GM21423 (cell line): ENCODE measurements around the gene ILF3.
"Not testable (repeated sequence)": the region's sequence is repeated elsewhere in the genome, so short reads cannot be mapped to it uniquely, and the experiment has no call there.

Experiments used
- ATAC-seq: cut with Tn5 transposase; IDR thresholded peaks from one replicate; pipeline ENCODE4 v1.9.1; 2021; ENCODE audit warnings: mild to moderate bottlenecking, moderate library complexity; ENCODE audit not compliant: unreplicated experiment

ILF3 gene

GRCh38 chr19:10671922-10672321, 17.8 kb downstream of the ILF3 start:
- not testable (repeated sequence) for ATAC-seq

GRCh38 chr19:10675214-10675613, 21.1 kb downstream of the ILF3 start:
- not testable (repeated sequence) for ATAC-seq

- ATAC-seq, result no peak
These were observed 23.6 kb downstream of the ILF3 start for GRCh38 chr19:10677751-10678150.

- no peak for ATAC-seq
These were observed 24.7 kb downstream of the ILF3 start for GRCh38 chr19:10678813-10679212.

GRCh38 chr19:10679743-10680142, 25.6 kb downstream of the ILF3 start:
- ATAC-seq, result no peak

DNA sequence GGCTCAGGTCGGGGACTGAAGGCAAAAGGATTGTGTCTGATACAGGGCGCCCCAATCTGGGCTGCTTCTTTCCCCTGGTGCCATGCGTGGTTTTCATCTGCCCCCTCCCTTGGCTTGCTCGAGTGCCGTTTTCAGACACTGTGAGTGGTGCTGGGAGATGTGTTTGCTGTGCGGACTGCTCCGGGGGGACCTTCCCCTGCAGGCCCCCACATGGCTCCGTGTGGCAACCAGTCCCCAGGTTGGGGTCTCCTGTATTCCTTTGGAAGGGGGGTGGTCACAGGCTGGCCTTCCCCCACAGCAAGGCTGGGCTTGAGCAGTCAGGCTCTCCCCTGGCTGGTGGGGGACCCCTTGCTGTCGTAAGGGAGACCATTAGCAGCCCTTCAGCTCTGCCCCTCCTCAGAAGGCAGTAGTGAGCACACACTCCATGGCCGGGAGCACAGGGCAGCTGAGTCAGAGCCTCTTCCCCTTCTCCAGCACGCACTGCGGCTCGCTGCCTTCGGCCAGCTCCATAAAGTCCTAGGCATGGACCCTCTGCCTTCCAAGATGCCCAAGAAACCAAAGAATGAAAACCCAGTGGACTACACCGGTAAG, 26.5 kb downstream of the ILF3 start:
- ATAC-seq, result no peak

GRCh38 chr19:10681658-10682057, 27.5 kb downstream of the ILF3 start:
- ATAC-seq, result no peak

DNA sequence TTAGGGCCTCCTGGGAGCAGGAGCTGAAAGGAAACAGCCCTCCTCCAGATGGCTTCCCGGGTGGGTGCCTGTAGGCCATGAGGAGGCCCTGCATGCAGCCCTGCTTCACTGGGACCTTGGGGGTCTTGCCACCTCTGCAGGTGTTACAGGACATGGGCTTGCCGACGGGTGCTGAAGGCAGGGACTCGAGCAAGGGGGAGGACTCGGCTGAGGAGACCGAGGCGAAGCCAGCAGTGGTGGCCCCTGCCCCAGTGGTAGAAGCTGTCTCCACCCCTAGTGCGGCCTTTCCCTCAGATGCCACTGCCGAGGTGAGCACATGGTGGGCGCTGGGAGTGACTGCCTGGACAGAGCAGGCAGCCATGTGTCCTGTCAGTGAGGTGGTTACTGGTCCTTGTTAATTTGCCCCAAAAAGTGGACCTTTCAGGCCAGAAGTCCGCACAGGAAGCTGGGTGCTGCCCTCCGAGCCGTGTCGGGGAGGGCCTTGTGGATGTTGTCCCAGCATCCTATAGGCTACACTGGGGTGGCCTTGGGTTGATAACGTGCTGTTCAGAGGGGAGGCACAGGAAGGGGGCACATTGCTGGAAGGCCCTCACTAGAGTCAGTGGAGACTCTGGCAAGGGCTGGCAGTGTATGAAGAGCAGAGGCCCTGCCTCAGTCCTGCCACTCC, 28.4 kb downstream of the ILF3 start:
- ATAC-seq, result no peak

DNA sequence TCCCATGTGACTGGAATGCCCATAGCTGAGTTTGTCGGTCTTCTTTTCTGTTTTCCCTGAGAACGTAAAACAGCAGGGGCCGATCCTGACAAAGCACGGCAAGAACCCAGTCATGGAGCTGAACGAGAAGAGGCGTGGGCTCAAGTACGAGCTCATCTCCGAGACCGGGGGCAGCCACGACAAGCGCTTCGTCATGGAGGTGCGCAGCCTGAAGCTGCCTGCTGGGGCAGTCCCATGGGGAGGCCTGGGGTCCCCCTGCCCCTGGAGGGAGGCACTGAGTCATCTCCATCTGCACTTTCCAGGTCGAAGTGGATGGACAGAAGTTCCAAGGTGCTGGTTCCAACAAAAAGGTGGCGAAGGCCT, 28.9 kb downstream of the ILF3 start:
- ATAC-seq, result no peak

DNA sequence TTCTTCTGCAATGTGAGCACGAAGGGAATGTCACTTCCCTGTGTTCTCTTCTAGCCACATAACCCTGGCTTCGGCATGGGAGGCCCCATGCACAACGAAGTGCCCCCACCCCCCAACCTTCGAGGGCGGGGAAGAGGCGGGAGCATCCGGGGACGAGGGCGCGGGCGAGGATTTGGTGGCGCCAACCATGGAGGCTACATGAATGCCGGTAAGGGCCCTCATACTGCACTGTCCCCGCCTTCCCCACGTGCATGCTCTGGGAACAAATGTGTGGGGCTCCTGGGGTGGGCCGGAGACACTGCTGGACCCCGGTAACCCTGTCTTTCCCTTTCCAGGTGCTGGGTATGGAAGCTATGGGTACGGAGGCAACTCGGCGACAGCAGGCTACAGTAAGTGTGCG, 29.4 kb downstream of the ILF3 start:
- no peak for ATAC-seq

GRCh38 chr19:10685210-10685609, 31.1 kb downstream of the ILF3 start:
- ATAC-seq, result no peak

GRCh38 chr19:10686193-10686592, 32.0 kb downstream of the ILF3 start:
- ATAC-seq, result no peak

- ATAC-seq, result no peak
These were observed 32.7 kb downstream of the ILF3 start for GRCh38 chr19:10686661-10687517.

- ATAC-seq, result no peak
These were observed 33.6 kb downstream of the ILF3 start for GRCh38 chr19:10687518-10688288.

DNA sequence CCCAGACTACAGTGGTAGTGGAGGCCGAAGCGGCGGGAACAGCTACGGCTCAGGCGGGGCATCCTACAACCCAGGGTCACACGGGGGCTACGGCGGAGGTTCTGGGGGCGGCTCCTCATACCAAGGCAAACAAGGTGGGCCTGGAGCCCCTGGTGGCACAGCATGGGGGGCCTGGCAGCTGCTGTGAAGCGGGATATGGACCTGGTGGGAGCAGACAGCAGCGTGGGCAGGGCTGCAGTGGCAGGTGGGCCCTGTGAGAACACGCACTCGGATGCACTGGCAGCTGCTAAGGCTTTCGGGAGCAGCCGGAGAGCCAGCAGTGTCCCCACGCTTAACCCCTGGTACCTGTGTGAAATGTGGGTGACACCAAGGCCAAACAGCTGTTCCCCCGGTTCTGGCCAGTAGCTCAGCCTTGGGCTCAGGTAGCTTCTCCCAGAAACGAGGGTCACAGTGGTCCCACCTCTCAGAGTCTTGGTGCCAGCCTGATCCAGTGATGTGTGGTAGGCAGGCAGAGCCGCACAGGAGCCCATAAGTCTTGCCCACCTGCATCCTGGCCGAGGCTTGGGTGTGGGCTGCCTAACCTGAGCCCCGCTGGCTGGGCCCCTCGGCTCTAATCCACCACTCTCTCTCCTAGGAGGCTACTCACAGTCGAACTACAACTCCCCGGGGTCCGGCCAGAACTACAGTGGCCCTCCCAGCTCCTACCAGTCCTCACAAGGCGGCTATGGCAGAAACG, 34.6 kb downstream of the ILF3 start:
- ATAC-seq, result no peak

- ATAC-seq, result no peak
These were observed 36.2 kb downstream of the ILF3 start for GRCh38 chr19:10690341-10690781.

GRCh38 chr19:10691178-10691881, 37.2 kb downstream of the ILF3 start:
- ATAC-seq, result no peak

DNA sequence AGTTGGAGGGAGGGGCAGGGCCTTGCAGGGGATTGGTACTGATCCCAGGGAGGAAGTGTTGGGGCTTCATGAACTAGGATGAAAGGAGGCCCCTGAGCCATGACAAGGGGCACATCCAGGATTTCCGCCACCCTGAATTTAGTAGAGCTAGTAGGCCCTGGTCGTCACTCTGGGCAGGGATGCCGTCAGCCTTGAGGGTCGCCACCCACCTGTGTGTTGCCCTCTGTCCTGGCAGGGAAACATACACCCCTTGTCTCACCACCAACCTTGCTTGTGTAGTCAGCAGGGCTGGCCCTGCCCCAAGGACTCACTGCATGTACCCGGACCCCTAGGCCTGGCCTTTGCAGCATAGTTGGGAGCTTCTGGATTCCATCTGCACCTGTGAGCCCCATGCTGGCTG, 37.7 kb downstream of the ILF3 start:
- no peak for ATAC-seq

- no peak for ATAC-seq
These were observed 38.6 kb downstream of the ILF3 start for GRCh38 chr19:10692673-10693264.
